ELF-1 (cell line): ENCODE results near the gene FTL.
"Not testable (repeated sequence)": the region's sequence is repeated elsewhere in the genome, so short reads cannot be mapped to it uniquely, and the experiment has no call there.

Experiments used
- DNase-seq: peaks from one replicate; pipeline ENCODE4 v3.0.0-alpha.2; 2016; ENCODE audit warnings: low read depth, low spot score

The FTL gene

GRCh38 chr19:48965040-48965805, at the start of gene FTL:
Gene FTL, plus strand, starts transcription at chr19:48965309. Its CDS starts 199 bp downstream, at chr19:48965508.
- DNase-seq, result peak; percentile 97

DNA sequence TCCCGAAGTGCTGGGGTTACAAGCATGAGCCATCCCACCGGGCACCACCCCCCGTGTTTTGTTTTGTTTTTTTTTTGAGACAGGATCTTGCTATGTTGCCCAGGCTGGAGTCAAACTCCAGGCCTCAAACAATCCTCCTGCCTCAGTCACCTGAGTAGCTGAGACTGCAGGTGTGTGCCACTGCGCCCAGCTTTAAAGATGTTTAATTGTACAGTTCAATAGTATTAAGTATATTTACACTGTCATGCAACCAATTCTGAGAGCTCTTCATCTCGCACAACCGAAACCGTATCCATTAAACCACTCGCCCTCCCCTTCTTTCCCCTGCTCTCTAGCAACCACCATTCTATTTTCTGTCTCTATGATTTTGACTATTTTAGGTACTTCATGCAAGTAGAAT, 49.4 kb upstream of the FTL start:
- DNase-seq, result no peak

- no peak for DNase-seq
Observed at GRCh38 chr19:48918071-48918470, 47.0 kb upstream of the FTL start.

DNA sequence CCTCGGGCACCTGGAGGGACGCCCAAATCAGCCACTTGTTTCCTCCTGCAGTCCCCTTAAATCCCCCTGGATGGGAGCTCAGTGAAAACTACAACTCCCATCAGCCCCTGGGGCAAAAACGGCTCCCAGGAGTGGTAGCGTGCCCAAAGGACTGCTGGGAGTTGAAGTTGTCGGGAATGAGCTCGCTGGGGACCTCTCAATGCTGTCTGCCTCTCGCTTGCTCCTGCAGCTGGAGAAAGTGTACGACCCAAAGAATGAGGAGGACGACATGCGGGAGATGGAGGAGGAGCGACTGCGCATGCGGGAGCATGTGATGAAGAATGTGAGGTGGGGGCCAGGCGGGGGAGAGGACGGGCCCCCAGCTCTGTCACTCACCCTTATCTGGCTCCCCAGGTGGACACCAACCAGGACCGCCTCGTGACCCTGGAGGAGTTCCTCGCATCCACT, 46.3 kb upstream of the FTL start:
- peak; percentile 67 for DNase-seq

GRCh38 chr19:48919271-48919670, 45.8 kb upstream of the FTL start:
- DNase-seq, result not testable (repeated sequence)

- no peak for DNase-seq
Observed at GRCh38 chr19:48920949-48921348, 44.2 kb upstream of the FTL start.

DNA sequence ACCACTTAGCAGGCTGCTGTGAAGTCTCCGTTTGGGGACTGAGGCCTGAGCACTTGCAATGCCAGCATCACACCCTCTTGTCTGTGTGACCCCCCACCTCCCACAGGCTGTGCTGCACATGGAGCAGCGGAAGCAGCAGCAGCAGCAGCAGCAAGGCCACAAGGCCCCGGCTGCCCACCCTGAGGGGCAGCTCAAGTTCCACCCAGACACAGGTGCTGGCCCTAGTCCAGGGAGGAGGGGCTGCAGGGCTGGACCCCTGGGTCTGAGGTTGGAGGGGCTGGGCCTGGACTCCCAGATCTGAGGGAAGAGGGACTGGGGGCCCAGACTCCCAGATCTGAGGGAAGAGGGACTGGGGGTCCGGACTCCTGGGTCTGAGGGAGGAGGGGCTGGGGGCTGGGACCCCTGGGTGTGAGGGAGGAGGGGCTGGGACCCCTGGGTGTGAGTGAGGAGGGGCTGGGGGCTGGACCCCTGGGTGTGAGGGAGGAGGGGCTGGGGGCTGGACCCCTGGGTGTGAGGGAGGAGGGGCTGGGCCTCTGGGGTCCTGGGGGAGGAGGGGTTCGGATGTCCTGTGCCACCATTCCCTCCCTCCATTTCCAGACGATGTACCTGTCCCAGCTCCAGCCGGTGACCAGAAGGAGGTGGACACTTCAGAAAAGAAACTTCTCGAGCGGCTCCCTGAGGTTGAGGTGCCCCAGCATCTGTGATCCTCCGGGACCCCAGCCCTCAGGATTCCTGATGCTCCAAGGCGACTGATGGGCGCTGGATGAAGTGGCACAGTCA, 43.2 kb upstream of the FTL start:
- DNase-seq, result no peak

DNA sequence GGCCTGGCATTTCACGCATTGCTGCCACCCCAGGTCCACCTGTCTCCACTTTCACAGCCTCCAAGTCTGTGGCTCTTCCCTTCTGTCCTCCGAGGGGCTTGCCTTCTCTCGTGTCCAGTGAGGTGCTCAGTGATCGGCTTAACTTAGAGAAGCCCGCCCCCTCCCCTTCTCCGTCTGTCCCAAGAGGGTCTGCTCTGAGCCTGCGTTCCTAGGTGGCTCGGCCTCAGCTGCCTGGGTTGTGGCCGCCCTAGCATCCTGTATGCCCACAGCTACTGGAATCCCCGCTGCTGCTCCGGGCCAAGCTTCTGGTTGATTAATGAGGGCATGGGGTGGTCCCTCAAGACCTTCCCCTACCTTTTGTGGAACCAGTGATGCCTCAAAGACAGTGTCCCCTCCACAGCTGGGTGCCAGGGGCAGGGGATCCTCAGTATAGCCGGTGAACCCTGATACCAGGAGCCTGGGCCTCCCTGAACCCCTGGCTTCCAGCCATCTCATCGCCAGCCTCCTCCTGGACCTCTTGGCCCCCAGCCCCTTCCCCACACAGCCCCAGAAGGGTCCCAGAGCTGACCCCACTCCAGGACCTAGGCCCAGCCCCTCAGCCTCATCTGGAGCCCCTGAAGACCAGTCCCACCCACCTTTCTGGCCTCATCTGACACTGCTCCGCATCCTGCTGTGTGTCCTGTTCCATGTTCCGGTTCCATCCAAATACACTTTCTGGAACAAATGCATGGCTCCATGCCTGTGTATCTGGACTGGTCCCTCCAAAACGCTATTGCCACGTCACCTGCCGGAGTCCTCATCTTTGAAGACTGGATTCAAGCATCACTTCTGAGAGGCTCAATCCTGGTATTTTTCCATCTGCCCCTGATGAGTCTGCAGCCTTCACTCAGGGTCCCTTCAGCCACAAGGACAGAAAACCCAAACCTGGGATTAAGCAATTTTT, 42.3 kb upstream of the FTL start:
- no peak for DNase-seq

- DNase-seq, result no peak
Observed at GRCh38 chr19:48925240-48925843, 39.8 kb upstream of the FTL start.

- DNase-seq, result not testable (repeated sequence)
Observed at GRCh38 chr19:48925890-48926289, 39.2 kb upstream of the FTL start.

GRCh38 chr19:48926909-48927308, 38.2 kb upstream of the FTL start:
- no peak for DNase-seq

- DNase-seq, result not testable (repeated sequence)
Observed at GRCh38 chr19:48927692-48928091, 37.4 kb upstream of the FTL start.

- DNase-seq, result no peak
Observed at GRCh38 chr19:48928164-48929025, 36.7 kb upstream of the FTL start.

DNA sequence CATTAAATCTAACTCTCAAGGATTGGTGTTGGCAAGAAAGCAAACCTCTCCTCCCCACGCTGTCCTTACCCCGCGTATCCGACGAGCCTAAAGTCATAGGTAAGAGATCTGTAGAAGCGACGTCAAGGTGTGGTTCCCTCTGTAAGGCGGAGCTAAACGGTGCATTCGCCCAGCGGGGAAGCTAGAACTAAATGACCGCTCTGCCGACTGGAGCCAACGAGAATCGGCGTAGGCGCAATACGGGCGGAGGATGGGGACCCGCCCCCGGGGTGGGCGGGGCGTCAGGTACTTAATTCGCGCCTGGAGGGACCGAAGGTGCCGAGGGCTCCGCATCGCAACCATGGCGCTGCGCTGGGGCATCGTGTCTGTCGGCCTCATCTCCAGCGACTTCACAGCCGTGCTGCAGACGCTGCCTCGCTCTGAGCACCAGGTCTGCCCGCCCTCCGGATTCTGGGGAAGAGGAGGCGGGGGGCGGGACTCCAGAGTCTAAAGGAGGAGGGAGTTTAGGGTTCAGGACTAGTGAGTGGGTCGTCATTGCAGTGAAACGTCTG, 31.7 kb upstream of the FTL start, which contains the start of gene DHDH:
DHDH (plus strand) TSS at position 318 of the 551 bp plus-strand sequence; CDS start at position 341, 23 bp downstream.
- DNase-seq, result peak; percentile 94

DNA sequence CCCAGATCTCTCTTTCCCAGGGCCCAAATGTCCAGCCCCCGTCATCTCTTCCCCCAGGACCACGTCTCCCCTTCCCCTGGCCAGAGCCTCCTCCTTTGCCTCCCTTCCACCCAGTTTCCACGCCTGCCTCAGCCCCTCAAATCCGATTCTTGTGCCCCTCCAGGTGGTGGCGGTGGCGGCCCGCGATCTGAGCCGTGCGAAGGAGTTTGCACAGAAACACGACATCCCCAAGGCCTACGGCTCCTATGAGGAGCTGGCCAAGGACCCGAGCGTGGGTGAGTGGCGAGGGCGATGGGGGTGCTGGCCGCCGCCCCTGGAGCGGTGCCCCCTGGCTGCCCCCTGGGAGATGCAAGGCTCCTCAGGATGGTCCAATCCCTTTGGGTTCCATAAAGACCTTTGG, 30.3 kb upstream of the FTL start:
- peak; percentile 44 for DNase-seq

GRCh38 chr19:48935864-48936263, 29.2 kb upstream of the FTL start:
- no peak for DNase-seq

GRCh38 chr19:48938256-48938655, 26.9 kb upstream of the FTL start:
- DNase-seq, result no peak

GRCh38 chr19:48940902-48941301, 24.2 kb upstream of the FTL start:
- DNase-seq, result no peak

GRCh38 chr19:48943081-48943480, 22.0 kb upstream of the FTL start:
- DNase-seq, result no peak

GRCh38 chr19:48945415-48945814, 19.7 kb upstream of the FTL start:
- no peak for DNase-seq
